Lower leg skin (tissue), 3 donors: ENCODE measurements around the gene RGMA.

ENCODE experiments used
- POLR2A ChIP-seq, 2 donors: fragments of 450-650 bp; IDR thresholded peaks; one replicate each; pipeline ENCODE4 v1.6.1; 2016 to 2017; ENCODE audit warnings: antibody characterized with exemption in 2 of 2, mild to moderate bottlenecking in 1 of 2, moderate library complexity in 1 of 2
- TF ChIP-seq, protein P1 (sequence below), 3 donors: fragments of 450-650 bp; IDR thresholded peaks; one replicate each; pipeline ENCODE4 v1.5.1; 2016; ENCODE audit warnings: antibody characterized with exemption in 3 of 3, mild to moderate bottlenecking in 3 of 3, moderate library complexity in 2 of 3

DNA sequence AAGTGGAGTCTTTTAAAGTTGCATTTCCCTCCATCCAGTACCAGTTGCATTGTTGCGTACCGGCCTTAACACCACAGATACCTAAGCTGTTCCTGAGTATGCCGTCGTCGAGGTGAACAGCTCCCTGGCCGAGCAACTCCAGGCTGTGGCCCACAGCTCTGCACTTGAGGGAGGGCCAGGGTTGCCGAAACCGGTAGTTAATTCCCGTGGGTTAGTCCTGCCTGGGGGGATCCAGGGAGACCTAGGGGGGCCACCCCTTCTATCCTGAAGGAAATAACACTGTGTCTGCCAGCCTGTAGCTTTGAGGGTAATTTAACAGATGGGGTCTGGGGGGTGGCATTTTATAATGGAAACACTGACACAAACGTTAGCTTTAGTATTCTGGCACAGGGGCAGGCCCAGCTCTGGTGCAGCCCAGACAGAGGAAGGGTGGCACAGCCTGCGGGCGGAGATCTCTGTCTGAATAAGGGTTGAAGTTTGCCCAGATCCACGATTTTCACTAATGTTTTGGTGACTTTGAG is 60.8 kb downstream of the RGMA start:
- TF ChIP-seq, protein P1, sequence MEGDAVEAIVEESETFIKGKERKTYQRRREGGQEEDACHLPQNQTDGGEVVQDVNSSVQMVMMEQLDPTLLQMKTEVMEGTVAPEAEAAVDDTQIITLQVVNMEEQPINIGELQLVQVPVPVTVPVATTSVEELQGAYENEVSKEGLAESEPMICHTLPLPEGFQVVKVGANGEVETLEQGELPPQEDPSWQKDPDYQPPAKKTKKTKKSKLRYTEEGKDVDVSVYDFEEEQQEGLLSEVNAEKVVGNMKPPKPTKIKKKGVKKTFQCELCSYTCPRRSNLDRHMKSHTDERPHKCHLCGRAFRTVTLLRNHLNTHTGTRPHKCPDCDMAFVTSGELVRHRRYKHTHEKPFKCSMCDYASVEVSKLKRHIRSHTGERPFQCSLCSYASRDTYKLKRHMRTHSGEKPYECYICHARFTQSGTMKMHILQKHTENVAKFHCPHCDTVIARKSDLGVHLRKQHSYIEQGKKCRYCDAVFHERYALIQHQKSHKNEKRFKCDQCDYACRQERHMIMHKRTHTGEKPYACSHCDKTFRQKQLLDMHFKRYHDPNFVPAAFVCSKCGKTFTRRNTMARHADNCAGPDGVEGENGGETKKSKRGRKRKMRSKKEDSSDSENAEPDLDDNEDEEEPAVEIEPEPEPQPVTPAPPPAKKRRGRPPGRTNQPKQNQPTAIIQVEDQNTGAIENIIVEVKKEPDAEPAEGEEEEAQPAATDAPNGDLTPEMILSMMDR (IDR thresholded peaks at IDR 0.05), result no peak
- no peak for TF ChIP-seq POLR2A (IDR thresholded peaks at IDR 0.05)
